Left cardiac atrium (tissue), 4 donors: ENCODE results near the gene ARRDC1. TPM values are rescaled to one million over a fixed set of nuclear protein-coding genes. Genes with fewer than 3 reads are reported as not detected.
"Not testable (repeated sequence)": the region's sequence is repeated elsewhere in the genome, so short reads cannot be mapped to it uniquely, and the experiment has no call there.

Source experiments
- ATAC-seq, 2 donors: fragments of 200-7000 bp; cut with Tn5 transposase; one replicate each; pipeline ENCODE4 v1.9.1; 2020; ENCODE audit warnings: mild to moderate bottlenecking in 2 of 2, moderate library complexity in 2 of 2
- DNase-seq: peaks from one replicate; pipeline ENCODE4 v3.0.0-alpha.2; 2020
- intact Hi-C, 2 donors: fragments of 100-400 bp; cut with DNase I; formaldehyde crosslinking; loops; one replicate each; pipeline versions ENCODE4 v1.14.1 to v1.15.1; 2022 to 2023
- total RNA-seq, 2 donors: library from RNA; stranded (reverse); fragmentation: NEBNext Ultra II Directional; extraction: Animal tissue kit (Norgen Biotek cat#: 25700); gene quantifications; one replicate each; pipeline ENCODE4 v1.2.1, GENCODE V29; 2021
- donor health status: DM: no; HTN: yes; CAD: no.
- donor health status: DM: no; HTN: yes; CAD: no; lungs with severe emphysema.
- donor health status: DM: yes; HTN: yes; CAD: no.
- donor health status: Dilated cardiomyopathy.

The ARRDC1 gene
- total RNA-seq, 2 donors from 2014 or later: 17.3 to 20.0 TPM

- ATAC-seq, intact Hi-C loops, DNase-seq: not testable (repeated sequence)
Observed at GRCh38 chr9:137627406-137627805, 21.9 kb downstream of the ARRDC1 start.

GRCh38 chr9:137630126-137630525 lies 24.6 kb downstream of the ARRDC1 start:
- DNase-seq (no peak), ATAC-seq (no peak)
- intact Hi-C loops: no loop called here

GRCh38 chr9:137630679-137631078 lies 25.2 kb downstream of the ARRDC1 start:
- intact Hi-C loops: no loop called here
- DNase-seq: no peak
- peak in 1 of 2 donors; percentile 16 for ATAC-seq

GRCh38 chr9:137631345-137632229 lies 26.1 kb downstream of the ARRDC1 start:
- no peak for ATAC-seq
- intact Hi-C loops: no loop called here

GRCh38 chr9:137632230-137633161 lies 27.0 kb downstream of the ARRDC1 start:
- intact Hi-C loops: no loop called here
- DNase-seq: no peak
- peak; percentile 61 to 64 for ATAC-seq

More at GRCh38 chr9:137631345-137632229, 26.1 kb downstream of the ARRDC1 start:
- DNase-seq: no peak

- DNase-seq: no peak
- intact Hi-C loops: no loop called here
Observed at GRCh38 chr9:137634016-137634415, 28.5 kb downstream of the ARRDC1 start.

GRCh38 chr9:137638680-137639079 lies 33.2 kb downstream of the ARRDC1 start:
- no peak for ATAC-seq
- DNase-seq: no peak
- intact Hi-C loops: no loop called here

More at GRCh38 chr9:137634016-137634415, 28.5 kb downstream of the ARRDC1 start:
- no peak for ATAC-seq

GRCh38 chr9:137639303-137640051 lies 34.0 kb downstream of the ARRDC1 start:
- intact Hi-C loops: no loop called here
- DNase-seq: no peak
- peak in 1 of 2 donors; percentile 23 for ATAC-seq

GRCh38 chr9:137640862-137641261 lies 35.4 kb downstream of the ARRDC1 start:
- intact Hi-C loops: no loop called here
- ATAC-seq: no peak
- no peak for DNase-seq

- no peak for DNase-seq
- no peak for ATAC-seq
- intact Hi-C loops: no loop called here
Observed at GRCh38 chr9:137642118-137642601, 36.7 kb downstream of the ARRDC1 start.

- ATAC-seq: no peak
Observed at GRCh38 chr9:137642892-137643291, 37.4 kb downstream of the ARRDC1 start.

GRCh38 chr9:137643921-137644320 lies 38.4 kb downstream of the ARRDC1 start:
- DNase-seq (no peak), ATAC-seq (no peak)
- intact Hi-C loops: no loop called here

More at GRCh38 chr9:137642892-137643291, 37.4 kb downstream of the ARRDC1 start:
- DNase-seq: no peak
- intact Hi-C loops: no loop called here

- intact Hi-C loops: no loop called here
- no peak for DNase-seq
Observed at GRCh38 chr9:137645211-137645610, 39.7 kb downstream of the ARRDC1 start.

GRCh38 chr9:137646341-137646740 lies 40.9 kb downstream of the ARRDC1 start:
- ATAC-seq: peak in 1 of 2 donors; percentile 20
- DNase-seq: no peak
- intact Hi-C loops: no loop called here

More at GRCh38 chr9:137645211-137645610, 39.7 kb downstream of the ARRDC1 start:
- no peak for ATAC-seq

GRCh38 chr9:137647096-137647714 lies 41.7 kb downstream of the ARRDC1 start:
- ATAC-seq: no peak
- no peak for DNase-seq
- intact Hi-C loops: no loop called here

- DNase-seq (no peak), ATAC-seq (no peak)
- intact Hi-C loops: no loop called here
Observed at GRCh38 chr9:137648396-137648795, 42.9 kb downstream of the ARRDC1 start.

GRCh38 chr9:137649553-137649952 lies 44.1 kb downstream of the ARRDC1 start:
- intact Hi-C loops: no loop called here
- ATAC-seq (no peak), DNase-seq (no peak)

GRCh38 chr9:137650259-137650658 lies 44.8 kb downstream of the ARRDC1 start:
- DNase-seq (no peak), ATAC-seq (no peak)
- intact Hi-C loops: no loop called here
